Loucy (cell line): ENCODE data around the gene TMPRSS2.

ENCODE experiments used
- EZH2phosphoT487 ChIP-seq: fragments of 200-600 bp; IDR thresholded peaks from 2 replicates; pipeline ENCODE4 v1.6.1; 2018; ENCODE audit warnings: antibody characterized with exemption, mild to moderate bottlenecking, moderate library complexity, borderline replicate concordance
- TF ChIP-seq, protein P1 (sequence below): fragments of 200-600 bp; sonication (generic); conservative IDR thresholded peaks from 2 replicates; pipeline ENCODE4 v1.5.1; 2014; ENCODE audit warnings: mild to moderate bottlenecking, antibody characterized with exemption, low read length

DNA sequence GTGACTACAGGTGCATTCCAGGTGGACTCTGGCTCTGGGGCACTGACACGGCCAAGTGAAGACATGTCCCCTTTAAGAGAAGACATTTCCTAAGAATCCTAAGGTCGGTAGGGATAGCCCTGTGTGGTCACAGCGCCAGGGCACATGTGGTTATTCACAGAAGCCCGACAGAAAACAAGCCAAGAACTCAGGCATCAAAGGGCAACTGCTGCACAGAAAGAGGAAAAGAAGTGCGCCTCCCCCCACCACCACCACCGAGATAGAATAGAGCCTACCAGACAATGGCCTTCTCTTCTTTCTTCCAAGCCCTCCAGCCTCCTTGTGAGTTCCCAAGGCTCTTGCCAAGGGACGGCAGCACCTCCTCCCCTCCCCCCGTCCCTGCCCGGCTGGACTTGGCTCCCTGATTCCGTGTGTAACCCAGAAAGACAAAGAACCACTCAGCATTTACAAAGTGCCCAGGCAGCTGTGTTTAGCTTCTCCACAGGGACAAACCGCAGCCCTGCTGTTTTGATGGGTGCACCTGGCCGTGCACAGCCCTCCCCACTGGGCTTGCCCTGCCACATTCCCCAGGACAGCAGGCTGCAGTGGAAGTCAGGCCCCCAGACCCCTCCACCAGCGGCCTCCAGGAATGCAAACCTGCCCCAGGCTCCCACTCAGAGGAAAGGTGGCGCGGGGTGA, 30.2 kb downstream of the TMPRSS2 start:
- TF ChIP-seq, protein P1, sequence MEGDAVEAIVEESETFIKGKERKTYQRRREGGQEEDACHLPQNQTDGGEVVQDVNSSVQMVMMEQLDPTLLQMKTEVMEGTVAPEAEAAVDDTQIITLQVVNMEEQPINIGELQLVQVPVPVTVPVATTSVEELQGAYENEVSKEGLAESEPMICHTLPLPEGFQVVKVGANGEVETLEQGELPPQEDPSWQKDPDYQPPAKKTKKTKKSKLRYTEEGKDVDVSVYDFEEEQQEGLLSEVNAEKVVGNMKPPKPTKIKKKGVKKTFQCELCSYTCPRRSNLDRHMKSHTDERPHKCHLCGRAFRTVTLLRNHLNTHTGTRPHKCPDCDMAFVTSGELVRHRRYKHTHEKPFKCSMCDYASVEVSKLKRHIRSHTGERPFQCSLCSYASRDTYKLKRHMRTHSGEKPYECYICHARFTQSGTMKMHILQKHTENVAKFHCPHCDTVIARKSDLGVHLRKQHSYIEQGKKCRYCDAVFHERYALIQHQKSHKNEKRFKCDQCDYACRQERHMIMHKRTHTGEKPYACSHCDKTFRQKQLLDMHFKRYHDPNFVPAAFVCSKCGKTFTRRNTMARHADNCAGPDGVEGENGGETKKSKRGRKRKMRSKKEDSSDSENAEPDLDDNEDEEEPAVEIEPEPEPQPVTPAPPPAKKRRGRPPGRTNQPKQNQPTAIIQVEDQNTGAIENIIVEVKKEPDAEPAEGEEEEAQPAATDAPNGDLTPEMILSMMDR: no peak
- TF ChIP-seq EZH2phosphoT487: no peak
